ENCODE data around the gene TJP2.

- TF ChIP-seq EZH2 (IDR thresholded peaks at IDR 0.05; ENCODE audit: low read length, unreplicated experiment) (no peak), CTCF (conservative IDR thresholded peaks at IDR 0.05; ENCODE audit: low read depth, low read length) (no peak), EZH2phosphoT487 (IDR thresholded peaks at IDR 0.05; ENCODE audit: borderline replicate concordance, low read length) (no peak)
Measured at GRCh38 chr9:69299826-69300225, 125.7 kb downstream of the TJP2 start.

Measured in PC-3 (cell line).